Measurements from ENCODE around the gene NLRP9. TPM values are rescaled to one million over a fixed set of nuclear protein-coding genes. Genes with fewer than 3 reads are reported as not detected.

NLRP9 gene
- total and polyA plus RNA-seq, 2 of the 8 experiments (the other 6 are each of a cell fraction or from before 2014, with no cell fraction given): not detected

GRCh38 chr19:55692681-55693081 lies 45.5 kb downstream of the NLRP9 start:
- CTCF ChIA-PET (ENCODE audit: partially characterized antibody): interaction anchor here (0.6 to 3.2 kb wide), 2 partner anchors 11 to 1733 kb away, joined by 4 to 12 read pairs; no protein-coding TSS in a partner anchor
- WGBS, 2 experiments (ENCODE audit: extremely low coverage in 1 of 2, insufficient coverage in 1 of 2, insufficient read length in 1 of 2, insufficient replicate concordance in 2 of 2, low coverage in 1 of 2, low lambda C conversion rate in 2 of 2, missing lambda C conversion rate in 1 of 2): 90% methylated on average over 11 of the region's 19 CpGs; no CpG with 5 or more reads in 1 of the 2 experiments

More at GRCh38 chr19:55692681-55693081, 45.5 kb downstream of the NLRP9 start:
- Histone ChIP-seq H2AFZ (ENCODE audit: low read length) (no peak overlapping the region), H3K79me2 (ENCODE audit: control insufficient read depth in 1 of 2, insufficient read depth in 2 of 2, low read length in 2 of 2) (no peaks in the 10 kb centered on the region; a peak in 1 of 4 replicates), H3K18ac (ENCODE audit: extremely low read depth, low read length) (no peak overlapping the region), H4K20me1 (replicated peaks in 1 of 2; ENCODE audit: control insufficient read depth in 1 of 2, insufficient read depth in 2 of 2, low read length in 2 of 2) (peaks cover 0 to 18% of the 10 kb centered on the region in 2 experiments), H3K56ac (replicated peaks; ENCODE audit: insufficient read length, low read depth, low read length) (no peak overlapping the region), H3K4me1 (replicated peaks in 1 of 4; ENCODE audit: control insufficient read depth in 3 of 4, insufficient read depth in 4 of 4, low read length in 3 of 4) (no peaks in the 10 kb centered on the region), H3K9me3 (ENCODE audit: insufficient read depth in 2 of 2, low read depth in 1 of 2, low read length in 1 of 2) (no peaks in the 10 kb centered on the region), H3K27ac (ENCODE audit: low read depth, low read length) (no peak overlapping the region), H4K91ac (replicated peaks; ENCODE audit: insufficient read length, low read length) (no peak overlapping the region), H3K79me1 (ENCODE audit: low read depth, low read length) (peaks cover 3% of the 10 kb centered on the region), H3K4me3 (ENCODE audit: extremely low read depth in 1 of 4, insufficient read depth in 2 of 4, low read depth in 3 of 4, low read length in 4 of 4) (no peak overlapping the region), H3K23me2 (ENCODE audit: low read depth, low read length) (no peaks in the 10 kb centered on the region), H3K27me3 (replicated peaks in 1 of 4; ENCODE audit: control insufficient read depth in 3 of 4, extremely low read depth in 1 of 4, insufficient read depth in 3 of 4, low read length in 3 of 4) (no peaks in the 10 kb centered on the region; a peak in 1 of 7 replicates), H2BK15ac (ENCODE audit: low read length) (no peak overlapping the region), H2AK5ac (ENCODE audit: low read depth, low read length) (no peak overlapping the region), H2BK20ac (ENCODE audit: low read length) (no peak overlapping the region), H3K4me2 (ENCODE audit: insufficient read depth in 1 of 2, low read depth in 2 of 2, low read length in 2 of 2) (no peak overlapping the region), H3K14ac (ENCODE audit: insufficient read length) (no peak overlapping the region), H4K5ac (ENCODE audit: insufficient read length, low read depth, low read length) (no peak overlapping the region), H2BK120ac (replicated peaks; ENCODE audit: low read depth, low read length) (no peak overlapping the region), H3K4ac (replicated peaks; ENCODE audit: insufficient read length, low read depth, low read length) (no peak overlapping the region), H3K23ac (ENCODE audit: insufficient read length) (no peak overlapping the region), H3K36me3 (ENCODE audit: control insufficient read depth in 2 of 4, insufficient read depth in 4 of 4, low read length in 3 of 4) (peaks cover 4 to 48% (median 23%) of the 10 kb centered on the region in 4 experiments; a peak in 7 of 8 replicates), H2BK12ac (ENCODE audit: low read depth, low read length) (no peak overlapping the region), H3K9ac (replicated peaks in 1 of 4; ENCODE audit: extremely low read depth in 1 of 4, low read depth in 3 of 4, low read length in 3 of 4) (no peak overlapping the region), H4K8ac (ENCODE audit: extremely low read depth, insufficient read depth, low read length) (no peak overlapping the region), H2BK5ac (ENCODE audit: low read depth, low read length) (no peak overlapping the region)
- TF ChIP-seq CBX8 (IDR thresholded peaks at IDR 0.05; ENCODE audit: borderline replicate concordance, low read depth, low read length): no peak
- no peak for TF ChIP-seq KDM1A (IDR thresholded peaks at IDR 0.05; ENCODE audit: borderline replicate concordance, low read length)
- no peak for TF ChIP-seq RAD21 (IDR thresholded peaks at IDR 0.05 in 1 of 2, conservative IDR thresholded peaks at IDR 0.05 in 1 of 2; ENCODE audit: low read depth in 2 of 2, low read length in 2 of 2)
- TF ChIP-seq EP300 (IDR thresholded peaks at IDR 0.05; ENCODE audit: borderline replicate concordance in 1 of 2, low read depth in 2 of 2, low read length in 2 of 2): no peak
- no peak for TF ChIP-seq SAP30 (IDR thresholded peaks at IDR 0.05; ENCODE audit: insufficient read depth, insufficient replicate concordance, low read length)
- TF ChIP-seq ASH2L (IDR thresholded peaks at IDR 0.05; ENCODE audit: low read length): no peak
- no peak for TF ChIP-seq HDAC2 (IDR thresholded peaks at IDR 0.05; ENCODE audit: borderline replicate concordance in 1 of 2, low read depth in 2 of 2, low read length in 2 of 2)
- TF ChIP-seq TCF12 (IDR thresholded peaks at IDR 0.05; ENCODE audit: low read depth, low read length): no peak
- DNase-seq (ENCODE audit: low read depth in 1 of 2, low spot score in 2 of 2) (no peak), FAIRE-seq (no peak)
- POLR2A ChIA-PET (ENCODE audit: partially characterized antibody): interaction anchor here (1.5 to 1.6 kb wide), 2 partner anchors 9 to 10 kb away, joined by 5 read pairs; no protein-coding TSS in a partner anchor

Data from H1 (cell line).